Stimulated activated naive CD8-positive, alpha-beta T cell treated with anti-CD3 and anti-CD28 coated beads, Interleukin-15, amount 100 ng/mL, for 72 hours (primary cell): ENCODE measurements around the gene NDUFAF7.
"Not testable (repeated sequence)": the region's sequence is repeated elsewhere in the genome, so short reads cannot be mapped to it uniquely, and the experiment has no call there.

Source experiments
- ATAC-seq: fragments of 150-1000 bp; cut with Tn5 transposase; 2 replicates; pipeline ENCODE4 v1.10.0; 2021; ENCODE audit warnings: mild to moderate bottlenecking, moderate library complexity
- DNase-seq, 2 donors: peaks; one replicate each; pipeline ENCODE4 v3.0.0; 2021 to 2022
- H3K27ac Mint-ChIP-seq, 2 donors: one replicate each; pipeline ENCODE4 v1.8.0; 2022; ENCODE audit warnings: mild to moderate bottlenecking in 2 of 2, mixed read lengths in 2 of 2, moderate library complexity in 2 of 2
- H3K27me3 Mint-ChIP-seq: one replicate; pipeline ENCODE4 v1.8.0; 2022; ENCODE audit warnings: mixed read lengths
- H3K4me1 Mint-ChIP-seq: one replicate; pipeline ENCODE4 v1.8.0; 2022; ENCODE audit warnings: mild to moderate bottlenecking, mixed read lengths
- H3K4me3 Mint-ChIP-seq, 2 donors: one replicate each; pipeline ENCODE4 v1.8.0; 2022; ENCODE audit warnings: mild to moderate bottlenecking in 2 of 2, mixed read lengths in 2 of 2, moderate library complexity in 1 of 2
- H3K9me3 Mint-ChIP-seq, 2 donors: one replicate each; pipeline ENCODE4 v1.8.0; 2022; ENCODE audit warnings: mixed read lengths in 2 of 2

Gene NDUFAF7

DNA sequence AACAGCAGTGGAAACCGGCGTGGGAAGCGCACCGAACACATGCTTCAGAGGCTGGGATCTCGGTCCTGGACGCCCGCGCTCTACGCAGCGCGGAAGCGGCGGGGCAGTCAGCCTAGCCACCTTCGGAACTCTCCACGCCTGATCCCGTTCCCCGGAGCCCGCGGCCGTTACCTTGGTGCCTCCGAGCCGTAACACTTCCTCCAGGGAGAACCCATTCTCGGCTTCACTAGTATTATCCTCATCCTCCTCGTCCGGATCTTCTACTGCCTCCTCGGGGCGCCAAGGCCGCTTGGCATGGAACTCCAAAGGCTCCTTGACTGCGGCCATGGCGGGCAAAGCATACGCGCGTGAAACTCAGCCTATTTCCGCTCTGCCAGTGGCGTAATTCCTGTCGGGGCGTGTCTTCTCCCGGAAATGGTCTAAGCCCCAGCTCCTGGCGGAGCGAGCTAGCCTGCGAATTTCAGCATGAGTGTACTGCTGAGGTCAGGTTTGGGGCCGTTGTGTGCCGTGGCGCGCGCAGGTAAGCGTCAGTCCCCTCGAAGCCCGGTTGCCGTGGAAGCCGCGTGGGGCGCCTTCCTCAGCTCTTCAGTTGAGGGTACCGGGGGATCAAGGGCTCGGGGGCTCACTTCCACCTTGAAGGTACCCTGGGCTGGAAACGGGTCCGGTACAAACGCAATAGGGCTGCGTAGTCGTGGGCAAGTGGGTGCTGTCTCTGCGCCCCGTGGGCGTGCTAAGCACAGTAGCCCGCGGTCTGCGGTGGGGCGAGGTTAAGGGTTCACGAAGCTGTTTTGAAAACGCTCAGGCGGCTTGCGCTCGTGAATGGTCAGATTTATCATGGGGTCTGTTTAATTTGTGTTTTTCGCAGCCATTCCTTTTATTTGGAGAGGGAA lies at the start of gene NDUFAF7, which contains the start of gene CEBPZ:
TSS of gene NDUFAF7 (plus strand) at position 418 of the 890 bp plus-strand sequence. CDS start at position 466, 48 bp downstream.
TSS of gene CEBPZ (minus strand) at position 356 of the 890 bp plus-strand sequence. CDS start at position 327, 29 bp downstream.
- DNase-seq (peak; percentile 86 to 90), ATAC-seq (peak; percentile 97)
- no peaks in the 10 kb centered on the region for H3K27me3 Mint-ChIP-seq
- H3K9me3 Mint-ChIP-seq: no peaks in the 10 kb centered on the region
- H3K4me3 Mint-ChIP-seq: no peak within 1 kb of the TSS
- no peak within 1 kb of the TSS for H3K27ac Mint-ChIP-seq
- peaks cover 33% of the 10 kb centered on the region for H3K4me1 Mint-ChIP-seq

GRCh38 chr2:37181726-37182684 lies 49.5 kb upstream of the NDUFAF7 start:
- Mint-ChIP-seq H3K4me1 (peaks cover 6% of the 10 kb centered on the region), H3K27ac (no peak overlapping the region), H3K9me3 (no peaks in the 10 kb centered on the region), H3K4me3 (no peak overlapping the region), H3K27me3 (peaks cover 21% of the 10 kb centered on the region)
- ATAC-seq: no peak
- no peak for DNase-seq

GRCh38 chr2:37188570-37188969 lies 42.9 kb upstream of the NDUFAF7 start, which contains the start of gene SULT6B1:
Gene SULT6B1, minus strand, starts transcription at chr2:37188670. Its CDS starts 30 bp downstream, at chr2:37188640.
- no peak for DNase-seq
- no peak for ATAC-seq
- H3K27me3 Mint-ChIP-seq: peaks cover 11% of the 10 kb centered on the region
- no peak within 1 kb of the TSS for H3K4me3 Mint-ChIP-seq
- no peak within 1 kb of the TSS for H3K27ac Mint-ChIP-seq
- no peaks in the 10 kb centered on the region for H3K9me3 Mint-ChIP-seq
- H3K4me1 Mint-ChIP-seq: no peaks in the 10 kb centered on the region

DNA sequence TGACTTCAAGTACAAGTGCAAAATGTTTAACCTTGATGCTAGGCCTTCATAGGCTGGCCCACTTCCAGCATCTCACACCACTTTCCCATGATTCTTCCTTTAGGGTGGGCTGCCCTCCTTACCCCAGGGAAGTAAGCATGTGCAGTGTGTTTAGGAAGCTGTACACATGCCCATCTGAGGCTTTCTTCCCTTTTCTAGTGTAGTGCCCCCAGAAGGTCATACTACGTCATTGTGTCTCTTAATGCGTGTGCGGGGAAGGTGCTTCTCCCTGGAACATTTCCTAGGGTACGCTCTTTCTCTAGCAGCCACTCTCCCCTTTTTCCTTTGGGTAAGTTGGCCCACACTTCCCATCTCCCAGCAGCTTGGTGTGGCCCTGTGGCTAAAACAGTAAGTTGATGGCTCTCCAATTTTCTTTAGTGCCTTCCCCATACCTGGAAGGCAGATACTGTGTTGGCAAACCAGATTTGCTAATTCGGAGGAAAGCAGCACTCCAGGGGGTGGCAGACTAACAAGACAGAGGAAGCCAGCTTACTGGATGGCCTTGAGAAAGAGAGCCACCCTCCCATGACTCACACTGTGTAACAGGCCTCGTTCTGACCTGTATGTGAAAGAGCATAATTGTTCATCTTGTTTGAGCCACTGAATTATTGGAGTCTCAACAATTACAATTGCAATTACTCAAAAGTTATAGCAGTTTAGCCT lies 41.9 kb upstream of the NDUFAF7 start:
- Mint-ChIP-seq H3K9me3 (no peaks in the 10 kb centered on the region), H3K27me3 (peaks cover 8% of the 10 kb centered on the region), H3K4me1 (no peaks in the 10 kb centered on the region), H3K4me3 (no peak overlapping the region), H3K27ac (peak overlapping the region in 1 of 2 donors; percentile 83)
- DNase-seq (no peak), ATAC-seq (peak; percentile 78)

- no peaks in the 10 kb centered on the region for H3K9me3 Mint-ChIP-seq
- DNase-seq: no peak
- H3K4me3 Mint-ChIP-seq: no peak overlapping the region
- peaks cover 8% of the 10 kb centered on the region for H3K27me3 Mint-ChIP-seq
- no peaks in the 10 kb centered on the region for H3K4me1 Mint-ChIP-seq
- peak overlapping the region in 1 of 2 donors; percentile 60 for H3K27ac Mint-ChIP-seq
- ATAC-seq: peak; percentile 78
These were observed 41.2 kb upstream of the NDUFAF7 start for GRCh38 chr2:37190290-37190689.

DNA sequence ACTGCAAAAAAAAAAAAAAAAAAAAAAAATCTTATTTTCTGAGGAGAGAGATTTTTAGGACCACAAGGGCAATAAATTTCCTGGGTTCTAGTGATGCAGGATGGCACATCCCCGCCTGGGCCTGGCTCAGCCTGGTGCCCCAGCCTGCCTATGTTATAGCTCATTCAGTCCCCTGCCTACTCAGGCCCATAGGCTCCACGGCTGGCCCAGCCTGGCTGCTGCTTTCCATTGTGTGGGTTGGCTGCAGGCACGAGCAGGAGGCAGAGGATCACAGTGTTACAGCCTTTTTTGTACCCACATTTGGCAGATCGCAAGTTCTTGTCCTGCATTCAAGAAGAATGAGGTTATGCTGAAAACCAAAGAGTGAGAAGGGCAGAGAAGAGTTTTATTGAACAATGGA lies 40.2 kb upstream of the NDUFAF7 start:
- Mint-ChIP-seq H3K4me3 (no peak overlapping the region), H3K9me3 (no peaks in the 10 kb centered on the region), H3K27ac (peak overlapping the region in 1 of 2 donors; percentile 9), H3K27me3 (peaks cover 8% of the 10 kb centered on the region), H3K4me1 (no peaks in the 10 kb centered on the region)
- DNase-seq (no peak), ATAC-seq (no peak)

GRCh38 chr2:37191747-37192146 lies 39.7 kb upstream of the NDUFAF7 start:
- Mint-ChIP-seq H3K9me3 (no peaks in the 10 kb centered on the region), H3K27me3 (peaks cover 8% of the 10 kb centered on the region), H3K27ac (no peak overlapping the region), H3K4me1 (no peaks in the 10 kb centered on the region), H3K4me3 (no peak overlapping the region)
- DNase-seq (no peak), ATAC-seq (no peak)

GRCh38 chr2:37192551-37192950 lies 38.9 kb upstream of the NDUFAF7 start:
- DNase-seq: no peak
- Mint-ChIP-seq H3K4me1 (peaks cover 6% of the 10 kb centered on the region), H3K27ac (no peak overlapping the region), H3K4me3 (no peak overlapping the region), H3K27me3 (peaks cover 8% of the 10 kb centered on the region), H3K9me3 (no peaks in the 10 kb centered on the region)
- ATAC-seq: no peak

DNA sequence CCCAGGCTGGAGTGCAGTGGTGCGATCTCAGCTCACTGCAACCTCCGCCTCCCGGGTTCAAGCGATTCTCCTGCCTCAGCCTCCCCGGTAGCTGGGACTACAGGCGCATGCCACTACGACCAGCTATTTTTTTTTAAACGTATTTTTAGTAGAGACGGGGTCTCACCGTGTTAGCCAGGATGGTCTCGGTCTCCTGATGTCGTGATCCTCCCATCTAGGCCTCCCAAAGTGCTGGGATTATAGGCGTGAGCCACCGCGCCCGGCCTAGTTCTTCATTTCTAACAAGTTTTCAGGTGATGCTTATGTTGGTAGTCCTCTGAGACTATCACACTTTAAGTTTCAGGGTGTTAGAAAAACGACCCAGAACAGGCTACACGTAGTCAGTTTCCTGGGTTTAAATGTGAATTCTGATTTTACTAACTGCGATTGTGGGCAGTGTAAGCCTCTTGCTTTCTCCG lies 35.6 kb upstream of the NDUFAF7 start:
- not testable (repeated sequence) for DNase-seq, H3K27me3 Mint-ChIP-seq, ATAC-seq, H3K9me3 Mint-ChIP-seq
- Mint-ChIP-seq H3K4me1 (peaks cover 29% of the 10 kb centered on the region), H3K4me3 (peak overlapping the region; percentile 90 to 92), H3K27ac (peak overlapping the region; percentile 98 to 99)

GRCh38 chr2:37196320-37197195 lies 34.9 kb upstream of the NDUFAF7 start, which contains the start of gene CEBPZOS:
Gene CEBPZOS, plus strand, starts transcription at chr2:37196496. Its CDS starts 3,209 bp downstream, at chr2:37199705.
- peak; percentile 87 for ATAC-seq
- H3K27me3 Mint-ChIP-seq: no peaks in the 10 kb centered on the region
- peak within 1 kb of the TSS; percentile 90 to 92 for H3K4me3 Mint-ChIP-seq
- H3K27ac Mint-ChIP-seq: peak within 1 kb of the TSS; percentile 98 to 99
- DNase-seq: peak; percentile 87 to 89
- H3K9me3 Mint-ChIP-seq: no peaks in the 10 kb centered on the region
- H3K4me1 Mint-ChIP-seq: peaks cover 36% of the 10 kb centered on the region

DNA sequence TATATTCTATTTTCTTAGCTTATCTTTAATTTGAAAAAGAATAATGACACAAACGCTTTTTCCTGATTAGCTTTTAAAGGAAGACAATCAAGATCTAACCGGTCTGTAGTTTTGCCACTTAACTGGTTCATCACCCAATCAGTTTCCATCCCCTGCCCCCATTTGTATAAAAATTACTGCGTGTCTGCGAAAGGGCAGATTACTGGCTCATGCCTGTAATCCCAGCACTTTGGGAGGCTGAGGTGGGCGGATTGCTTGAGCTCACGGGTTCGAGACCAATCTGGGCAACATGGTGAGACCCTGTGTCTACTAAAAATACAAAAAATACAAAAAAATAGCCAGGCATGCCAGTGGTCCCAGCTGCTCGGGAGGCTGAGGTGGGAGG lies 32.8 kb upstream of the NDUFAF7 start:
- H3K4me1 Mint-ChIP-seq: peaks cover 43% of the 10 kb centered on the region
- no peak for ATAC-seq
- peak overlapping the region in 1 of 2 donors; percentile 19 for H3K27ac Mint-ChIP-seq

DNA sequence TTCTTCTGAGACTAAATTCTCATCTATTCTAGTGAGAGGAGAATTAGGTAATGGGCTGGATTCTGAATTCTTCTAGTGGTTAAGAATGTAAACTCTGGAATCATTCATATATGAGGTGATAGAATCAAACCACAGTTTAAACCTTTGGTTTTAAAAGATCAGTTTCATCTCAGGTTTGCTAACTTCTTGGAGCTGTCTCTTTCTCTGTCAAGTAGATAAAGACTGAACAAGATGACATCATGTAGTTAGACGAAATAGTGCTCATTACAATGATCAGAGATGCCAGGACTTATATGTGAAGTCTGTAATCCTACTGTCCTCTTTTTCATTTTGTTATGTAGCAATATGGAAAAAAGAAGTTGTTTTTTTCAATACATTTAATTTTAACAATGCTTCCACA lies 30.2 kb upstream of the NDUFAF7 start:
- peaks cover 55% of the 10 kb centered on the region for H3K4me1 Mint-ChIP-seq
- DNase-seq: no peak
- peak overlapping the region in 1 of 2 donors; percentile 11 for H3K4me3 Mint-ChIP-seq
- ATAC-seq: peak; percentile 14
- H3K27ac Mint-ChIP-seq: peak overlapping the region in 1 of 2 donors; percentile 72
- no peaks in the 10 kb centered on the region for H3K27me3 Mint-ChIP-seq
- H3K9me3 Mint-ChIP-seq: peaks cover 7 to 9% of the 10 kb centered on the region in 2 donors

More for the DNA sequence above, 32.8 kb upstream of the NDUFAF7 start:
- DNase-seq: no peak
- Mint-ChIP-seq H3K27me3 (no peaks in the 10 kb centered on the region), H3K9me3 (peaks cover 3 to 4% of the 10 kb centered on the region in 2 donors), H3K4me3 (no peak overlapping the region)

GRCh38 chr2:37201766-37202165 lies 29.7 kb upstream of the NDUFAF7 start:
- Mint-ChIP-seq H3K27ac (no peak overlapping the region), H3K4me1 (peaks cover 55% of the 10 kb centered on the region), H3K9me3 (peaks cover 11 to 12% of the 10 kb centered on the region in 2 donors), H3K27me3 (no peaks in the 10 kb centered on the region), H3K4me3 (peak overlapping the region; percentile 11 to 16)
- DNase-seq (peak; percentile 23 to 52), ATAC-seq (peak; percentile 92)

GRCh38 chr2:37203708-37204107 lies 27.8 kb upstream of the NDUFAF7 start:
- ATAC-seq: no peak
- Mint-ChIP-seq H3K9me3 (peaks cover 28 to 29% of the 10 kb centered on the region in 2 donors), H3K27me3 (no peaks in the 10 kb centered on the region), H3K4me1 (peaks cover 51% of the 10 kb centered on the region), H3K4me3 (no peak overlapping the region), H3K27ac (peak overlapping the region in 1 of 2 donors; percentile 31)
- DNase-seq: no peak
